Stimulated activated CD4-positive, alpha-beta T cell treated with anti-CD3 and anti-CD28 coated beads, Interleukin-1b, Interleukin-23, amount 100 ng/mL, for 24 hours (primary cell): ENCODE data around the gene RPS6KA4.

Source experiments
- DNase-seq, 4 experiments: peaks; one replicate each; pipeline ENCODE4 v3.0.0-alpha.2; 2020; ENCODE audit warnings: low read depth in 4 of 4, low spot score in 1 of 4

The RPS6KA4 gene

GRCh38 chr11:64364435-64364834 lies 5.5 kb downstream of the RPS6KA4 start:
- no peak for DNase-seq

- DNase-seq, result no peak
Measured at GRCh38 chr11:64364911-64365310, 5.9 kb downstream of the RPS6KA4 start.

- no peak for DNase-seq
Measured at GRCh38 chr11:64366751-64367150, 7.8 kb downstream of the RPS6KA4 start.

GRCh38 chr11:64367931-64368672 lies 9.1 kb downstream of the RPS6KA4 start:
- DNase-seq, result no peak

- no peak for DNase-seq
Measured at GRCh38 chr11:64368673-64369074, 9.7 kb downstream of the RPS6KA4 start.

GRCh38 chr11:64369440-64370421 lies 10.8 kb downstream of the RPS6KA4 start:
- DNase-seq, result no peak

GRCh38 chr11:64371201-64371600 lies 12.2 kb downstream of the RPS6KA4 start:
- no peak for DNase-seq

GRCh38 chr11:64372021-64372420 lies 13.1 kb downstream of the RPS6KA4 start:
- DNase-seq, result no peak

GRCh38 chr11:64372802-64373597 lies 14.0 kb downstream of the RPS6KA4 start:
- DNase-seq, result no peak

GRCh38 chr11:64373598-64373974 lies 14.6 kb downstream of the RPS6KA4 start:
- no peak for DNase-seq

GRCh38 chr11:64376071-64376470 lies 17.1 kb downstream of the RPS6KA4 start:
- DNase-seq, result no peak

GRCh38 chr11:64378335-64378880 lies 19.4 kb downstream of the RPS6KA4 start:
- DNase-seq, result no peak

GRCh38 chr11:64379160-64379559 lies 20.2 kb downstream of the RPS6KA4 start:
- DNase-seq, result no peak

GRCh38 chr11:64379817-64380709 lies 21.1 kb downstream of the RPS6KA4 start:
- DNase-seq, result no peak

GRCh38 chr11:64381350-64381749 lies 22.4 kb downstream of the RPS6KA4 start:
- DNase-seq, result no peak

- DNase-seq, result no peak
Measured at GRCh38 chr11:64382047-64382446, 23.1 kb downstream of the RPS6KA4 start.

- no peak for DNase-seq
Measured at GRCh38 chr11:64382586-64382985, 23.6 kb downstream of the RPS6KA4 start.

GRCh38 chr11:64383580-64383979 lies 24.6 kb downstream of the RPS6KA4 start:
- no peak for DNase-seq

GRCh38 chr11:64384028-64384737 lies 25.2 kb downstream of the RPS6KA4 start:
- no peak for DNase-seq
